Measurements from ENCODE around the gene MAN1A1.

- TF ChIP-seq NR3C1 (CRISPR knock-in tag; conservative IDR thresholded peaks at IDR 0.05; ENCODE audit: low read depth) (no peak), IRF1 (CRISPR knock-in tag; IDR thresholded peaks at IDR 0.05) (no peak), ESRRA (CRISPR knock-in tag; IDR thresholded peaks at IDR 0.05; ENCODE audit: borderline replicate concordance) (no peak), IRF2 (CRISPR knock-in tag; IDR thresholded peaks at IDR 0.05; ENCODE audit: borderline replicate concordance, low read depth) (no peak), ZNF423 (CRISPR knock-in tag; IDR thresholded peaks at IDR 0.05) (no peak), ZBTB21 (CRISPR knock-in tag; IDR thresholded peaks at IDR 0.05; ENCODE audit: borderline replicate concordance) (no peak)
- TF ChIP-seq, protein P1, sequence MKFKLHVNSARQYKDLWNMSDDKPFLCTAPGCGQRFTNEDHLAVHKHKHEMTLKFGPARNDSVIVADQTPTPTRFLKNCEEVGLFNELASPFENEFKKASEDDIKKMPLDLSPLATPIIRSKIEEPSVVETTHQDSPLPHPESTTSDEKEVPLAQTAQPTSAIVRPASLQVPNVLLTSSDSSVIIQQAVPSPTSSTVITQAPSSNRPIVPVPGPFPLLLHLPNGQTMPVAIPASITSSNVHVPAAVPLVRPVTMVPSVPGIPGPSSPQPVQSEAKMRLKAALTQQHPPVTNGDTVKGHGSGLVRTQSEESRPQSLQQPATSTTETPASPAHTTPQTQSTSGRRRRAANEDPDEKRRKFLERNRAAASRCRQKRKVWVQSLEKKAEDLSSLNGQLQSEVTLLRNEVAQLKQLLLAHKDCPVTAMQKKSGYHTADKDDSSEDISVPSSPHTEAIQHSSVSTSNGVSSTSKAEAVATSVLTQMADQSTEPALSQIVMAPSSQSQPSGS (CRISPR knock-in tag; IDR thresholded peaks at IDR 0.05; ENCODE audit: borderline replicate concordance, low read depth), result no peak
- TF ChIP-seq, protein P2, sequence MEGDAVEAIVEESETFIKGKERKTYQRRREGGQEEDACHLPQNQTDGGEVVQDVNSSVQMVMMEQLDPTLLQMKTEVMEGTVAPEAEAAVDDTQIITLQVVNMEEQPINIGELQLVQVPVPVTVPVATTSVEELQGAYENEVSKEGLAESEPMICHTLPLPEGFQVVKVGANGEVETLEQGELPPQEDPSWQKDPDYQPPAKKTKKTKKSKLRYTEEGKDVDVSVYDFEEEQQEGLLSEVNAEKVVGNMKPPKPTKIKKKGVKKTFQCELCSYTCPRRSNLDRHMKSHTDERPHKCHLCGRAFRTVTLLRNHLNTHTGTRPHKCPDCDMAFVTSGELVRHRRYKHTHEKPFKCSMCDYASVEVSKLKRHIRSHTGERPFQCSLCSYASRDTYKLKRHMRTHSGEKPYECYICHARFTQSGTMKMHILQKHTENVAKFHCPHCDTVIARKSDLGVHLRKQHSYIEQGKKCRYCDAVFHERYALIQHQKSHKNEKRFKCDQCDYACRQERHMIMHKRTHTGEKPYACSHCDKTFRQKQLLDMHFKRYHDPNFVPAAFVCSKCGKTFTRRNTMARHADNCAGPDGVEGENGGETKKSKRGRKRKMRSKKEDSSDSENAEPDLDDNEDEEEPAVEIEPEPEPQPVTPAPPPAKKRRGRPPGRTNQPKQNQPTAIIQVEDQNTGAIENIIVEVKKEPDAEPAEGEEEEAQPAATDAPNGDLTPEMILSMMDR (IDR thresholded peaks at IDR 0.05), result no peak
These were observed 2.4 kb upstream of the MAN1A1 start for GRCh38 chr6:119352001-119352400.
